Endothelial cell of umbilical vein (primary cell): ENCODE data around the gene MACROD2.

Experiments
- EZH2 ChIP-seq: IDR thresholded peaks from 2 replicates; pipeline ENCODE4 v1.6.1; 2012; ENCODE audit warnings: borderline replicate concordance, low read depth, mild to moderate bottlenecking, moderate library complexity, low read length, inconsistent platforms; ENCODE audit not compliant: severe bottlenecking
- MYC ChIP-seq: IDR thresholded peaks from one replicate; pipeline ENCODE4 v1.6.1; 2011; ENCODE audit warnings: mild to moderate bottlenecking, low read depth, low read length
- POLR2A ChIP-seq: IDR thresholded peaks from 2 replicates; pipeline ENCODE4 v1.6.1; 2012; ENCODE audit warnings: low read depth, mild to moderate bottlenecking, control low read depth, low read length
- POLR2AphosphoS5 ChIP-seq: IDR thresholded peaks from 2 replicates; pipeline ENCODE4 v1.6.1; 2012; ENCODE audit warnings: low read depth, mild to moderate bottlenecking, control low read depth, low read length, moderate library complexity; ENCODE audit not compliant: insufficient read depth
- TF ChIP-seq, protein P1 (sequence below), 2 donors: IDR thresholded peaks; 1 replicate in 1 of 2; 2 replicates in 1 of 2; pipeline ENCODE4 v1.5.1; 2011; ENCODE audit warnings: low read length in 2 of 2, mild to moderate bottlenecking in 2 of 2, moderate library complexity in 2 of 2, control low read depth in 1 of 2, inconsistent platforms in 1 of 2, low read depth in 1 of 2; ENCODE audit not compliant: insufficient read depth in 1 of 2; ENCODE audit errors: extremely low read depth in 1 of 2
- TF ChIP-seq, protein P2 (sequence below): IDR thresholded peaks from 2 replicates; pipeline ENCODE4 v1.6.1; 2011; ENCODE audit not compliant: insufficient read depth, insufficient read length

DNA sequence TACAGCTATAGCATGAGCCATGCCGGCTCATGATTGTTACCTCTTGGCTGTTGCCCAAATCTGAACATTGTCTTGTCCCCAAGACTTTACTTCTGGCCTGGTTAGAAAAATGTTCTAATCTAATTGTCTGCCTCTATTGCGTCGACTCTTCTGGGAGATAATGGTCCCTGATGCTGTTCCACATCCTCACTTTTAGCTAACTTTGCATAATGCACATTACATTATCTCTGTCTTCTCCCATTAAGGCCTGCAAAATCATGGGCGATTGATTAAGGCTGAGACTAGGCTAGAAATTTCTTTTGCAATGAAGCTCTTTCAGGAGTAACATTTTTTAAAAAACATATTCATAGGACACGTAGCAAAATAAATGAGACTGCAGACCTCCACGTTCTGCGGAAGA lies 1616.9 kb downstream of the MACROD2 start:
- TF ChIP-seq, protein P1, sequence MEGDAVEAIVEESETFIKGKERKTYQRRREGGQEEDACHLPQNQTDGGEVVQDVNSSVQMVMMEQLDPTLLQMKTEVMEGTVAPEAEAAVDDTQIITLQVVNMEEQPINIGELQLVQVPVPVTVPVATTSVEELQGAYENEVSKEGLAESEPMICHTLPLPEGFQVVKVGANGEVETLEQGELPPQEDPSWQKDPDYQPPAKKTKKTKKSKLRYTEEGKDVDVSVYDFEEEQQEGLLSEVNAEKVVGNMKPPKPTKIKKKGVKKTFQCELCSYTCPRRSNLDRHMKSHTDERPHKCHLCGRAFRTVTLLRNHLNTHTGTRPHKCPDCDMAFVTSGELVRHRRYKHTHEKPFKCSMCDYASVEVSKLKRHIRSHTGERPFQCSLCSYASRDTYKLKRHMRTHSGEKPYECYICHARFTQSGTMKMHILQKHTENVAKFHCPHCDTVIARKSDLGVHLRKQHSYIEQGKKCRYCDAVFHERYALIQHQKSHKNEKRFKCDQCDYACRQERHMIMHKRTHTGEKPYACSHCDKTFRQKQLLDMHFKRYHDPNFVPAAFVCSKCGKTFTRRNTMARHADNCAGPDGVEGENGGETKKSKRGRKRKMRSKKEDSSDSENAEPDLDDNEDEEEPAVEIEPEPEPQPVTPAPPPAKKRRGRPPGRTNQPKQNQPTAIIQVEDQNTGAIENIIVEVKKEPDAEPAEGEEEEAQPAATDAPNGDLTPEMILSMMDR (IDR thresholded peaks at IDR 0.05; ENCODE audit: extremely low read depth in 1 of 2, insufficient read depth in 1 of 2, low read depth in 1 of 2, low read length in 2 of 2): no peak
- TF ChIP-seq POLR2A (no peak), POLR2AphosphoS5 (no peak), EZH2 (no peak), MYC (no peak)
- TF ChIP-seq, protein P2, sequence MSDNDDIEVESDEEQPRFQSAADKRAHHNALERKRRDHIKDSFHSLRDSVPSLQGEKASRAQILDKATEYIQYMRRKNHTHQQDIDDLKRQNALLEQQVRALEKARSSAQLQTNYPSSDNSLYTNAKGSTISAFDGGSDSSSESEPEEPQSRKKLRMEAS: no peak
